Measurements from ENCODE around the gene CD74.
"Not testable (repeated sequence)": the region's sequence is repeated elsewhere in the genome, so short reads cannot be mapped to it uniquely, and the experiment has no call there.

Gene CD74

DNA sequence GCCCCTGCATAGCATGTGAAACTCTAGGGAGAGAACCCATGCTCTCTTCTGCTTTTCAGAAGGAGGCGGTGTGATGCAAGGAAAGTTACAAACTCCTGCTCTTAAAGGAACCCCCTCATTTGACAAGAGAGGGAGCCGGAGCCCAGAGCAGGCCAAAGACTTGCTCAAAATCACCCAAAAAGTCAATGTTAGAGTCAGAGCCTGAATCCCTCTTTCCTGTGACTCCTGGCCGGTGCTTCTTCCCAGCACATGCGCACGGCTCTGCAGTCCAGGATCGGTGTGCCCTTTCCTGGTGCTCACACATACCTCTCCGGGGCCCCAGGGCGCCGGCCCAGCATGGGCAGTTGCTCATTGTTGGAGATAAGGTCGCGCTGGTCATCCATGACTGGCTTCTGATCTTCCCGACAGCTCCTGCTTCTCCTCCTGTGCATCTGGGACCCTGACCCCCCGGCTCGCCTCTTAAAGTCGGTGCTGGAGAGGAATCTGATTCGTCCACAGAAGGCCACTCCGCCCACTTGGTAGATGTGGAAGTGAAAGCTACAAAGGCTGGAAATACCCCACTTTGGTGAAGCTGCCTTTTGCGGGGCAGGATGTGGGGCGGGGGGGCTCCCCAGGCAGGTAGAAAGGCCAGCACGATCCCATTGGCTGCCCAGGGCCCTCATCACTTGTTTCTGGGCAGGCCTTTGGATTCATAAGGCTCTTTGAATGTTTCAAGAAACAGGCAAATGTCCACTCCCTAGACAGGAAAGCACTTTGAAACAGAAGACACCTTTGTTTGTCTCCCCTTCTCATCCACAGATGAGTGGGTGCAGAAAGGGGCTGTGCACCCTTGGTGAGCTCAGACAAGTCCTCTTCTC is at the start of gene CD74:
Gene CD74 (minus strand): TSS at position 592 of the 857 bp plus-strand sequence. CDS start 161 bp downstream, at position 431.
- DNase-seq, result peak; percentile 90

DNA sequence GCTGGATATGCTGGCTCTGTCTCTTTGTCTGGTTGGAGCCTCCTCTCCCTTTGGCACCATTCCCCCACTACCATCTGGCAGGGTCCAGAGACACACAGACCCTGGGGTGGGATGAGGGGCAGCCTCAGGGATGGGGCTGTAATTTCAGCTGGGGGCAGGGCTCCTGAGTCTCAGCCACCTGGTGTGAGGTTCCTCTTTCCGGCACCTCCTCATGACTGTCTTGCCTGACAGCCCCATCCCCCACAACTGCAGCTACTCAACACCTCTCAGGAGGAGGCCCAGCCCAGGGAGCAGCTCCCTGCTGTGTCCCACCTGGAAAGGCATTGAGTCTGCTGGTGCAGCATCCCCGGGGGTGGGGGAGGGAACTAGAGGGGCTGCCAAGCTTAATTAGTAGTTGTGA is 48.5 kb upstream of the CD74 start:
- no peak for DNase-seq

DNA sequence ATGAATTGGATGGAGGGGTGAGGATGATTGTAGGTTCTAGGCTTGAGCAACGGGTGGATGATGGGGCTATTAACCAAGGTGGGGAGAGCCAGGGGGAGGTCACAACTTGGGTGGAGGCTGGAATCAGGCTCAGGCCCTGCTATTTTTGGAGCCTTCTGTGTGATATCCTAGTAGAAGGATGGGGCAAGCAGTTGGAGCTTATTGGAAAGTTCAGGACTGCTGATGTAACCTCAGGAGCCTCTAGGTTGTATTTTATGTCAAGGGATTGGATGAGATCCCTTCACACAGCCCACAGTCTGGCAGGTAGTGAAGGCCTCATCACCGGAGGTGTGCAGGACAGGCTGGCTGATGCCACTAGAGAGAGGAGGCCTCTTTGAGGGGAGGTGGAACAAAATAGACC is 48.1 kb upstream of the CD74 start:
- no peak for DNase-seq

DNA sequence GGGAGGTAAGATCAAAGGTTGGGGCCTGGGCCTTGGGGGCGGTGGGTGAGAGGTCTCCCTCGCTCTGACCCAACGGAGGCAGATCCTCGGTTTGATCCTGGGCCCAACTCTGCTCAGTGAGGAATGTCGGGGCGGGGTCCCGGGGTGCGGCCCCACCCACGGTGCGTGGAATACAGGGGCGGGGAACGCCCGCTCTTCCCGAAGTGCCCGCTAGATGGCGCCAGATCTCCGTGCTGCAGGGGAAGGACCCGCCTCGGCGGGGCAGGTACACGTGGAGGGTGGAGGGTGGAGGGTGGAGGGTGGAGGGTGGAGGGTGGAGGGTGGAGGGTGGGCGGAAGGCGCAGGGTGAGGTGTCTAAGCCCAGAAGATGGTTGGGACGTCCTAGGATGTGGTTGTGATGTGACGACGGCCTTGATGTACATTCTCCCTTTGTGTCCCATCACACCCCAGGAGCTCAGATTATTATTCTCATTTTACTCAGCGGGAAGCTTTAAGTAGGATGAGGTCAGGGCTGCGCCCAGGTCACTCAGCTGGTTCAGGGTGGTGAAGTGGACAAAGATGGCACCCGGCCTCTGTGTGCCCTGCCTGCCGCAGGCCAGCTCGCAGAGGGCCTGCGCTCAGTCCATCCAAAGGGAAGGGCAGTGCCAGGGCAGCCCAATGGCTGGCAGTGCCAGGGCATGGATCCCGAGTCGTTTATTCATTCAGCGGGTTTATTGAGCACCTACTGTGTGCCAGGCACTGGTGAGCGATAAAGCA is 46.3 kb upstream of the CD74 start:
- peak; percentile 99 for DNase-seq

DNA sequence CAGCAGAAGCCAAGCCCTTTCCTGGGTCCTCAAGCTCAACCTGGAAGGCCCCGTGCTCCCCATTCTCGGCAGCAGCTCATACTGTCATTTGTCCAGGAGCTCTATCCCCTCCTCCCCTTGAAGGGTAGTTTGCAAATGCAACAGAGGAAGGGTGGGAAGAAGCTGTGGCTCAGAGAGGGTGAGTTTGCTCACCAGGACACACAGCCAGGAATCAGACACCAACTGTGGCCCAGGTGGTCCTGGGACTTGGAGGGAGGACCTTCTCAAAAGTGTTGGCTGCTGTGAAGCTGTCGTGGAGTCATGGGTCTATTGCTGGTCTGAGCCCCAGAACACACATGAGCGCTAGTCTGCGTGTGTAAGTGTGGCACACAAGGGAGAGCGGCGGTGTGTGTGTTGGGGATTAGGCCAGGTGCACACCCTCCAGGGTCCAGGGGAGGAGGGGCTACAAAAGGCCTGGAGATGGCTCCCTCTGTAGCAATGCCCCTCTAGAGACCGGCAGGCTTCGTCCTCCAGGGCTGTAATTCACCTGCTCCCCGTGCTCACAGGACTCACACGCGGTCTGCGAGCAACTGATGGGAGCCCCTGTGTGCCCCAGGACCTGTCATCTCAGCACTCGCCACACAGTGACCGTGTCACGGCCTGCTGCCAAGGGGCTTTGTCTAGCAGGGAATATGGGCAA is 45.0 kb upstream of the CD74 start:
- peak; percentile 57 for DNase-seq

DNA sequence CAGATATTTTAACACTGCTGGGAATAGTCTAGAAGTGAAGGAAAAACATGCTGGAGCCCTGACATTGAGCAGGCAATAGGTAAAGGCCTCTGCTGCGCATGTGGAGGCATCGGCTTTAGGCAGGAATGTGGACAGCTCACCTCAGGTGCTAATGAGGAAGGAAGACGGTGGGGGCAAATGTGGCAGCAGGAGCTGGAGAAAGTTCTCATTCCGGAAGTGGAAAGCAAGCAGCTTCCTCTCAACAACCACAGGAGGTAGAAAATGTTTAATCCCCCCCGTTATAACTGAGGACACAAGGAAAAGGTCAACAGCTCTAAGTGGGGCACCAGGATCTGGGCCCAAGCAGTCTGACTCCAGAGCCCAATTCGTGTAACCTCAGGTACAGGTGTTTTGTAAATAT is 44.4 kb upstream of the CD74 start:
- no peak for DNase-seq

DNA sequence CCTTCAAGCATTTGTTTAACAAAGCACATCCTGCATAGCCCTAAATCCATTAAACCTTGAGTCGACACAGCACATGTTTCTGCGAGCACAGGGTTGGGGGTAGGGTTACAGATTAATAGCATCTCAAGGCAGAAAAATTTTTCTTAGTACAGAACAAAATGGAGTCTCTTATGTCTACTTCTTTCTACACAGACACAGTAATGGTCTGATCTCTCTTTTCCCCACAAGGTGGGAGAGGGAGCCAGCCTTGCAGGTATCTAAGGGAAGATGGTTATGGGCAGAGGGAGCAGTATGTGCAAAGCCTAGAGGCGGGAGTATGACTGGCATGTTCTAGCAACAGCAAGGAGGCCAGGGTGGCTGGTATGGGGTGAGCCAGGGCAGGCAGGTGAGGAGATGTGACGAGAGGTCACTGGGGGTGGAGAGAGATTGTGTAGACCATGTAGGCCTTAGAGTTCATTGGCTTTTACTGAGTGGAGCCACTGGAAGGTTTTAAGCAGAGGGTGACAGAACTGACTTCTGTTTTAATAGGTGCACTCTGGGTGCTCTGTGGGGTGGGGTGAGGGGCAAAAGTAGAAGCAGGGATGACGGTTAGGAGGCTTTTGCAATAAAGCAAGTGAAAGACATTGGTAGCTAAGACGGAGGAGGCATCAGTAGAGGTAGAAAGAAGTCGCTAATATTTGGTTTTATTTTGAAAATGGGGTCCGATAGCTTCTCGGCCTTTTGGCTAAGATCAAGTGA is 42.0 kb upstream of the CD74 start:
- DNase-seq, result no peak

DNA sequence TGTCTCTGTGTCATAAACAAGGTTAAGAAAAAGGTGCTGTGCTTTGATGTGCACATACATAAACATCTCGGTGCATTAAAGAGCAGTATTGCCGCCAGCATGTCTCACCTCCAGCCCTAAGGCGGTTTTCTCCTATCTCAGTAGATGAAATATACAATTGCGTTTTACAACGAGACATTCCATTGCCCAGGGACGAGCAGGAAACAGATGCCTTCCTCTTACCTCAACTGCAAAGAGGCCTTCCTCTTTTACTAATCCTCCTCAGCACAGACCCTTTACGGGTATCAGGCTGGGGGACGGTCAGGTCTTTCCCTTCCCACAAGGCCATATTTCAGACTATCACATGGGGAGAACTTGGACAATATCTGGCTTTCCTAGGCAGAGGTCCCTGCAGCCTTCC is 41.3 kb upstream of the CD74 start:
- not testable (repeated sequence) for DNase-seq

DNA sequence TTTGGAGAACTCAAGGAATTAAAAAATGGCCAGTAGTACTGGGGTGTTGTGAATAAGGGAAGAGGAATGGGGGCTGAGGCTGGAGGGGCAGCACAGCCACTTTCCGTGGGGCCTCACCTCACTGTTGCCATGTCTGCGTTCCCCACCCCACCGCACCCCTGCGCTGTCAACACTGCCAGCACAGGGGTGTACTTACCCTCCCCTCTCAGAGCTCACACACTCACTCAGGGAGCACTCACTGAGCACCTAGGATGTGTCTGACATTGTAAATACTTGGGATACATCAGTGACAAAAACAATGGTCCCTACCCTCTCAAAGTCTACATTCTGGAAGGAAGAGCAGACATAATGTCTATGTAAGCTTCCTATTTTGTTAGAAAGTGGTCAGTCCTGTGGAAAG is 40.2 kb upstream of the CD74 start:
- no peak for DNase-seq

DNA sequence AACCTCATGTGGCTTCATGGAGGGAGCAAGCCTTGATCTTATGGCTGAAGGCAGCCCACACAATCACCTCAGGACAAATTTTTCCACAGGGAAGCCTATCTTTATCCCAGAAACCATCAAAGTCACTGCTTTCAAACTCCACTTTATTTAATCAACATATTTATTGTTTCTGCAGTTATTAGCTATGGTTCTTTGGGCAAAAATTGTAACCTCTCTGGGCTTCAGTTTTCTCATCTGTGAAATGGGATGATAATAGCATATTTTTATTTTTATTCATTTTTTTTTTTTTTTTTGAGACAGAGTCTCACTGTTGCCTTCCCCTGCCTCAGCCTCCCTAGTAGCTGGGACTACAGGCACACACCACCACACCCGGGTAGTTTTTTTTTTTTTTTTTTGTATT is 38.9 kb upstream of the CD74 start:
- DNase-seq, result no peak

DNA sequence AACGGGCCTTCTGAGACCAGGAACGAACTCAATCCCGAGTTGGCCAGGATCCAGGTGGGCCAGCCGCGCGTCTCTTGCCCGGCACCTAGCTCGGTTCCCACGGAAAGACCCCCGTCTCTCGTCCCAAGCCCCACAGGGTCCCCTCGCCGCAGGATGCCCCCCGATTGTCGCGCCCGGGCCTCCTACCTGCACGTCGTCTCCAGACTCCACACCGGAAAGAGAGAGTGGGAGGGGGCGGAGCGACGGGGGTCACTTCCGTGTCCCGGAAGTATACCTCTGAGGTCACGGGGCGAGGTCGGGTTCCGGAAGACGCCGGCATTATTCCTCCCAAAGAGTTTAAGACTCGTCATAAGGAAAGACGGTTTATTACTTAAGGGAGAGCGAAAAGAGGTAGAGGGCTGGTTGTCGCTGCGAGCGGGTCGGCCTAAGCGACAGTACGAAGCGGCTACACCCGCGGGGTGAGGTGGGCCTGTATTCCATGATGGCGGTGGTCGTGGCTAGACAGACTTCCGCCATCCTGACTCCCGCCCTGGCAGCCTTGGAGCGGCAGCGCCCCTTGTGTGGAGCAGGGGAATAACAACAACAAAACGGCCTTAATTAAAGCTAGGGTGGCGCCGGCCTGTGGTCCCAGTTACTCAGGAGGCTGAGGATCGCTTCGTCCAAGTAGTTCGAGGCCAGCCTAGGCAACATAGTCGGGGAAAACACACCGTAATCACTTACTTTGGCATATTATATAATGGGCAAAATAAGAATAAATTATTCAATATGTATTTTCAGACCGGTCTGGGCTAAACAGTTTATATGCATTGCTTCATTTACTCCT is 37.0 kb upstream of the CD74 start, which contains the start of gene RPS14:
Gene RPS14 (minus strand): TSS at position 223 of the 823 bp plus-strand sequence. CDS start 2,006 bp downstream, outside the sequence.
- peak; percentile 94 for DNase-seq

DNA sequence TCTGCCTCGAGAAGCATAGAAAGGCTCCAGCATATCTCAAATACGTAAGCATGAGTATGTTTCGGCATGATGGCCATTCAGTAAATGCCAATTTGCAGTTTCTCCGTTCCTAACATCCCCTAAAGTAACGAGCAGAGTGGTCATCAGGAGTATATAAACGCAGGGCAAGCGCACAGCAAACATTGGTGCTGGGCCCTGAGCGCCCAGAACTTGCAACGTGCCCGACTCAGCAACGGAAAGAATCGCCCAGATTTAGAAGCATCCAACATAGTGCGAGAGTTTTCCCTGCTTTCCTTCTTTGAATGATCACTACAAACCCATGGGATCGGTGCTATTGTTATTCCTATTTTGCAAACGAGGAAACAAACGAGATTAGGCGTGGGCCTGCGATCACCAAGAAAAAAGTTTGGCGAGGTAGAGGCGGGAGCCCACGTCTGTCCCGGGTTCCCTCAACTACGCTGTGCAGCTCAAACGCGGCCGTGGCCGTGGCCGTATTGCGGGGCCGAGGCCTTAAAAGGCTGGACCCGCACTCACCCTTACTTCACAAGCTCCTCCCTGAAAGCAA is 36.3 kb upstream of the CD74 start:
- DNase-seq, result no peak

DNA sequence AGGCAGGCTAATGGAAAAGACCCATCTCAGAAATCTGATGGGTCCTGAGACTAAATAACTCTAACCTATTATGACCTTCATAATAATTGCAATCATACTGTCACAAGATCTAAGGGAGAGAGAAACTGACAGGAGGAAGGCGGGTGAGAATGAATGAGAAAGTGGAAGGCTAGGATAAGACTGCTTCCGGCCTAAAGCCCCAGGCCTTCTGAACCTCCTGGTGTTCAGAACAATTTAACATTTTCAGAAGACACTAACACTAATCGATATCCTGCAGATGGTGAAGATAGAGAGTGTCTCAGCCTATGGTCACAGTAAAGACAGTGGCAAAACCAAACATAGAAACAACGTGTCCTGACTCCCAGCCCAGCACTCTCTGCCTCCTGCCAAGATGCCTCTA is 35.6 kb upstream of the CD74 start:
- no peak for DNase-seq

DNA sequence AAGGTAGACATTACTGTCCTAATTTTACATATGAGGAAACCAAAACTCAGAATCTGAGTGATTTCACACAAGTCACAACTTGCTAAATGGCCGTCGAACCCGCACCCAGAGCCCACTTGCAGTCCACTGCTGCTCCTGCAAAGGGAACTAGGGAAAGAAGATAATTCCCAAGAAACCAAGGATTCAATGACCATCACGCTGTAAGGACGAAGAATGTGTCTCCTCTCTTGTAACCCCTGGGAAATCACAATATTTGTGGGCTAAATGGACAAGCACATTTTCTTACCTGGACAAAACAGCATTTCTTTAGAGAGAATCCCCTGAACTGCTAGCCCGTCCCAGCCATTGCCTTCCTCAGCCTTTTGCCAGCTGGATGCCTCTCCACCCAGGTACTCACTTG is 34.5 kb upstream of the CD74 start:
- no peak for DNase-seq

DNA sequence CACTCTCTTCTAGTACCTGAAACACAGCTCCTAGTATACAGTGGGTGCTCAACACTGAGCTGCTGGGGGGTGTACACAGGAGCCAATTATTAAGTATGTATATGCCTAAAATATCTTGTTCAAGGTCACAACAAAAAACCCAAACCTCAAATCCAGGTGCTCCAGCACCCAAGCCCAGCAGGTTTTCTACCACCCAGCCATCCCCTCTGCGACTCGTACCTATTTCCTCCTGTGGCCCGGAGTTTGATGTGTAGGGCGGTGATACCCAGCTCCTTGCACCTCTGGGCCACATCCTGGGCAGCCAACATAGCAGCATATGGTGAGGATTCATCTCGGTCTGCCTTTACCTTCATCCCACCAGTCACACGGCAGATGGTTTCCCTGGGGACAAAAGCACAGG is 33.9 kb upstream of the CD74 start:
- DNase-seq, result no peak

DNA sequence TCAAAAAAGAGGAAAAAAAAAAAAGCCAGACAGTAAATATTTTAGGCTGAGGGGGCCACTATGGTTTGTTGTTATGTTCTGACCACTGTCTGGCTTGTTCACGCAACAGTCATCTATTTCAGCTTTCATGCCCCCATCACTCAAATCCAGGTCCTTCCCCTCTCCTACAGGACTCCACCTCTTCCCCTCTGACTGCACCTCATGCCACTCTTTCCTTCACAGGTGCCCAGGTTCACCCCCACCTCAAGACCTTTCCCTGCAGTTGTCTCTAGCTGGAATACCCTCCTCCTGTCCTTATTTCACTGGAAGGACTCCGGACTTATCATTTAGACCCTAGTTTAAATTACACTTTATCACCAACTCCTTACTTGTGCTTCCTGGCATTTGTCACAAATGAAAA is 33.4 kb upstream of the CD74 start:
- no peak for DNase-seq

DNA sequence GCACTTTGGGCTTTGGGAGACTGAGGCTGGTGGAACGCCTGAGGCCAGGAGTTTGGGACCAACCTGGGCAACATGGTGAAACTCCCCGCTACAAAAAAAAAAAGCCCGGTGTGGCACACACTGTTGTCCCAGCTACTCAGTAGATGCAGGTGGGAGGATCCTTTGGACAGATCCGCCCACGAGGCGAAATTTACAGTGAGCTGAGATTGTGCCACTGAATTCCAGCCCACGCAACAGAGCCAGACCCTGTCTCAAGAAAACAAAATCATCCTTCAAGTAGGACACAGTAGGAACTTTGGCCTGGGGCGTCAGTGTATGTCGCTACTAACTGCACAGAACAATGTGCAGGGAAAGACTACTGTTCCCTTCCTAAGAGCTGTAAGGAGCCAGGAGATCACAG is 32.1 kb upstream of the CD74 start:
- no peak for DNase-seq

DNA sequence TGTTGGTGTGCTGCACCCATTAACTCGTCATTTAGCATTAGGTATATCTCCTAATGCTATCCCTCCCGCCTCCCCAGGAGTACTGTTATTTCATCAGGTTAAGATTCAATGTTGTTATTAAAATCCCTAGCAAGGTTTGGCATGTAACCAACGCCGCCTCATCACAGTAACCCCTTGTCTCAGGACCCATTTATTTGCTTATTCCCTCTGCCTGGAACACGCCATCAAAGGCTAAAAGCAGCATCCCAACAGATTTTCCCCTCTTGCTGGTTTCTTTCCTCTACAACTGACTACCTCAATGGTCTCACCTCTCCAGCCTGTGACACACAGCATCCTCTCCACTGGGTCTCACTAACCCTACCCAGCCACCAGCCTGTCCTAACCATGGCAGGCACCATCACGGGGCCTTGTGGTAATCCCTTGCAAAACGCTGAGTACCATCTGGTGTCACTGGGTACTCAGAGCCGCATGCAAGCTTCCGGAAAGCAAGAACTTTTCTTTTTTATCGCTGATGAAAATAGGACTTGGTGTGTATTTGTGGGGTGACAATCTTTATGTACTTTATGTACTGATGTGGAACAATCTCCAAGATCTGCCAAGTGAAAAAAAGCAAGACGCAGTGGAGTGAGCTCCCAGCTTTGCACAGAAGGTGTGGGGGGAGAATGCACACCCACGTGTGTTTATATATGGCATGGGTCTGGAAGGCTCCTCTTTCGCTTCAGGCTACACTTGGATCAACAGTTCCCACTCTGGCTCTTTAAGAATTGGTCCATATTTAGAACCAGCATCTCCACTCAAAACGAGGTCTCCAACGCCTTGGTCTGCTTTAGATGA is 30.7 kb upstream of the CD74 start:
- DNase-seq, result peak; percentile 67

DNA sequence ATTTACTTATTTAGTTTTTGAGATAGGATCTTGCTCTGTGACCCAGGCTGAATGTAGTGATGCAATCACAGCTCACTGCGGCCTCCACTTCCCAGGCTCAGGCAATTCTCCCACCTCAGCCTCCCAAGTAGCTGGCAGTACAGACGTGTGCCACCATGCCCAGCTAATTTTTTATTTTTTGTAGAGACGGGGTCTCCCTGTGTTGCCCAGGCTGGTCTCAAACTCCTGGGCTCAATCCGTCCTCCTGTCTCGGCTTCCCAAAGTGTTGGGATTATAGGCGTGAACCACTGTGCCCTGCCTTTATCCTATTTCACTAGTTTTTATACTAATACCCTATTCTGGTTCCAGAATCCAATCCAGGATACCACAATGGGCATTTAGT is 30.0 kb upstream of the CD74 start:
- peak; percentile 58 for DNase-seq

DNA sequence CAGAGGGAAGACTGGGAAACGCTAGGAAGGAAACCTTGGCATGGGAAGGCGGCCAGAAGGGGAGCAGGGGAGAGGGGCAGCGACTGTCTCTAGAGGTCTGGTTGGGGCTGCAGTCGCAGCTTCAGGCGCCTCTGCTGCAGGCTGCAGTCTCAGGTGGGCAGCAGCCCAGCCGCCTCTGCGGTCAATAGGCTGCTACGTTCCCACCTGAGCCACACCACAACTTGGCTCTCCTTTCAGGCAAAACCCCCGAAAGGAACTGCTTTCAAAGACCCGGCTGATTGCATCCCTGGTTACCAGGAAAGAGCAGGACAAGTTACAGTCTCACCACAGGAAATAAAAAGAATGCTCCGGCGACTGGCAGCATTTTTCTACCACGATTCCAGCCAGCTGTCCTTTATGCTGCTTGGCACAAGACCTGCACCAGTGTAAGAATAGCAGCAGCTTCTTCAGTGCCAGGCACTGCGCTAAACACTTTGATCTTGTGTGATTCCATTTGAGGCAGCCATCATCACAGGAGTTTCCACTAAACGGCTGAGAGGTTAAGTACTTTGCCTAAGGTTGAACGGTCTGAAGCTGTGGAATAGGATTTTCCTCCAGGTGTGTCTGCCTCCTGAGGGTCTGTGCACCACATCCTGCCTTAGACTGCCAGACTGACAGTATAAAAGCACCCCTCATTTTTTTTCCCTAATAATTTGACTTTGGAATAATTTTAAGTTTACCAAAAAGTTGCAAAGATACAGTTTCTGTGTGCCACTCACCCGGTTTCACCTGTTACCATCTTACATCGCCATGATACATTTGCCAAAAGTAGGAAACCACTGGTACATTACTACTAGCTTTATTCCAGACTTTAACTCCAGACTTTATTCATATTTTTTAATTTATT is 29.3 kb upstream of the CD74 start:
- DNase-seq, result no peak

Measured in activated CD8-positive, alpha-beta memory T cell treated with anti-CD3 and anti-CD28 coated beads, Interleukin-2, amount 50 U/mL, for 48 hours (primary cell).